Uterus (tissue), 4 donors: ENCODE results near the gene FANCC. TPM values are rescaled to one million over a fixed set of nuclear protein-coding genes. Genes with fewer than 3 reads are reported as not detected.

Experiments used
- DNase-seq, 2 donors: peaks; one replicate each; pipeline ENCODE4 v3.0.0-alpha.2; 2019 to 2020
- H3K27ac ChIP-seq, 2 donors: fragments of 200-600 bp; sonication (generic); 1 replicate in 1 of 2; 2 replicates in 1 of 2; pipeline ENCODE4 v1.5.1; 2016 to 2018
- H3K27me3 ChIP-seq, 2 donors: fragments of 200-600 bp; sonication (generic); one replicate each; pipeline ENCODE4 v1.5.1; 2018 to 2019; ENCODE audit warnings: control low read depth in 1 of 2
- H3K36me3 ChIP-seq, 2 donors: fragments of 200-600 bp; sonication (generic); one replicate each; pipeline ENCODE4 v1.5.1; 2019; ENCODE audit warnings: control low read depth in 1 of 2
- H3K4me1 ChIP-seq, 2 donors: fragments of 200-600 bp; sonication (generic); one replicate each; pipeline ENCODE4 v1.5.1; 2018 to 2019; ENCODE audit warnings: control low read depth in 1 of 2
- H3K4me3 ChIP-seq, 2 donors: fragments of 200-600 bp; sonication (generic); 1 replicate in 1 of 2; 2 replicates in 1 of 2; pipeline ENCODE4 v1.5.1; 2018 to 2019; ENCODE audit warnings: mild to moderate bottlenecking in 1 of 2
- H3K9me3 ChIP-seq, 2 donors: fragments of 200-600 bp; sonication (generic); one replicate each; pipeline ENCODE4 v1.5.1; 2019; ENCODE audit warnings: control low read depth in 1 of 2
- CTCF ChIP-seq, 4 experiments: fragments of 200-600 bp in 2 of 4; fragments of 450-650 bp in 2 of 4; sonication (generic) in 2 of 4; IDR thresholded peaks; one replicate each; pipeline ENCODE4 v1.5.1; 2016 to 2019; ENCODE audit warnings: antibody characterized with exemption in 4 of 4, mild to moderate bottlenecking in 2 of 4, moderate library complexity in 1 of 4
- POLR2A ChIP-seq, 2 donors: fragments of 450-650 bp; IDR thresholded peaks; one replicate each; pipeline ENCODE4 v1.6.1; 2016; ENCODE audit warnings: antibody characterized with exemption in 2 of 2, mild to moderate bottlenecking in 1 of 2, moderate library complexity in 1 of 2
- intact Hi-C: fragments of 100-400 bp; cut with DNase I; formaldehyde crosslinking; loops from one replicate; pipeline ENCODE4 v1.15.1; 2023; ENCODE audit warnings: low total_unique reads
- total RNA-seq, 4 donors: library from RNA; depleted of rRNA in 3 of 4; stranded (reverse); fragments of >200 nt in 3 of 4; gene quantifications; one replicate each; pipeline versions ENCODE4 v1.1.0 to v1.2.4, GENCODE V29; 2014 to 2023
- donor health status: DM: yes; HTN: yes; CAD: no.

Gene FANCC
- total RNA-seq, 4 donors from 2014 or later, result 4.1 to 21.4 (median 15.9) TPM

GRCh38 chr9:95215336-95215898 is 102.1 kb downstream of the FANCC start:
- no peaks in the 10 kb centered on the region for H3K36me3 ChIP-seq
- H3K4me3 ChIP-seq, result no peak overlapping the region
- no peaks in the 10 kb centered on the region for H3K4me1 ChIP-seq
- intact Hi-C loops, result no loop called here
- no peak overlapping the region for H3K27ac ChIP-seq
- TF ChIP-seq POLR2A (IDR thresholded peaks at IDR 0.05), result no peak
- no peak for TF ChIP-seq CTCF (IDR thresholded peaks at IDR 0.05)
- no peak for DNase-seq
- H3K9me3 ChIP-seq, result no peaks in the 10 kb centered on the region
- no peaks in the 10 kb centered on the region for H3K27me3 ChIP-seq

- Histone ChIP-seq H3K27me3 (no peaks in the 10 kb centered on the region), H3K4me3 (no peak overlapping the region), H3K27ac (no peak overlapping the region), H3K9me3 (no peaks in the 10 kb centered on the region), H3K36me3 (no peaks in the 10 kb centered on the region), H3K4me1 (no peaks in the 10 kb centered on the region)
- no peak for DNase-seq
- TF ChIP-seq CTCF (IDR thresholded peaks at IDR 0.05) (no peak), POLR2A (IDR thresholded peaks at IDR 0.05) (no peak)
- intact Hi-C loops, result no loop called here
Observed at GRCh38 chr9:95213117-95213516, 104.4 kb downstream of the FANCC start.

- TF ChIP-seq CTCF (IDR thresholded peaks at IDR 0.05) (no peak), POLR2A (IDR thresholded peaks at IDR 0.05) (no peak)
- no peak for DNase-seq
Observed at GRCh38 chr9:95211028-95211427, 106.5 kb downstream of the FANCC start.

GRCh38 chr9:95207403-95207802 is 110.1 kb downstream of the FANCC start:
- no peak for TF ChIP-seq CTCF (IDR thresholded peaks at IDR 0.05)
- no peak for TF ChIP-seq POLR2A (IDR thresholded peaks at IDR 0.05)
- Histone ChIP-seq H3K4me3 (no peak overlapping the region), H3K4me1 (no peaks in the 10 kb centered on the region), H3K27ac (no peak overlapping the region), H3K36me3 (no peaks in the 10 kb centered on the region), H3K9me3 (no peaks in the 10 kb centered on the region), H3K27me3 (no peaks in the 10 kb centered on the region)
- intact Hi-C loops, result no loop called here
- no peak for DNase-seq

More at GRCh38 chr9:95211028-95211427, 106.5 kb downstream of the FANCC start:
- Histone ChIP-seq H3K36me3 (no peaks in the 10 kb centered on the region), H3K27ac (no peak overlapping the region), H3K9me3 (no peaks in the 10 kb centered on the region), H3K4me1 (no peaks in the 10 kb centered on the region), H3K27me3 (no peaks in the 10 kb centered on the region), H3K4me3 (no peak overlapping the region)
- intact Hi-C loops, result no loop called here

GRCh38 chr9:95206143-95206542 is 111.4 kb downstream of the FANCC start:
- intact Hi-C loops, result no loop called here
- DNase-seq, result no peak
- H3K9me3 ChIP-seq, result no peaks in the 10 kb centered on the region
- no peaks in the 10 kb centered on the region for H3K4me1 ChIP-seq
- H3K4me3 ChIP-seq, result no peak overlapping the region
- TF ChIP-seq POLR2A (IDR thresholded peaks at IDR 0.05) (no peak), CTCF (IDR thresholded peaks at IDR 0.05) (no peak)
- H3K27me3 ChIP-seq, result no peaks in the 10 kb centered on the region
- H3K27ac ChIP-seq, result no peak overlapping the region
- H3K36me3 ChIP-seq, result no peaks in the 10 kb centered on the region
